HG02642 (cell line): ENCODE results near the gene DAGLA.

Experiments
- ATAC-seq: cut with Tn5 transposase; IDR thresholded peaks from one replicate; pipeline ENCODE4 v1.9.1; 2021; ENCODE audit warnings: mild to moderate bottlenecking; ENCODE audit not compliant: unreplicated experiment, poor library complexity

DAGLA gene

GRCh38 chr11:61706452-61707400 is 26.5 kb downstream of the DAGLA start:
- no peak for ATAC-seq

GRCh38 chr11:61707574-61707973 is 27.4 kb downstream of the DAGLA start:
- no peak for ATAC-seq

- no peak for ATAC-seq
Observed at GRCh38 chr11:61709110-61709509, 28.9 kb downstream of the DAGLA start.

GRCh38 chr11:61709572-61709971 is 29.4 kb downstream of the DAGLA start:
- ATAC-seq, result no peak

- no peak for ATAC-seq
Observed at GRCh38 chr11:61710019-61710418, 29.8 kb downstream of the DAGLA start.

- ATAC-seq, result no peak
Observed at GRCh38 chr11:61711037-61711436, 30.8 kb downstream of the DAGLA start.

- no peak for ATAC-seq
Observed at GRCh38 chr11:61711498-61711897, 31.3 kb downstream of the DAGLA start.

GRCh38 chr11:61712314-61712713 is 32.1 kb downstream of the DAGLA start:
- no peak for ATAC-seq

- ATAC-seq, result no peak
Observed at GRCh38 chr11:61712846-61713245, 32.7 kb downstream of the DAGLA start.

- no peak for ATAC-seq
Observed at GRCh38 chr11:61713464-61713863, 33.3 kb downstream of the DAGLA start.

- no peak for ATAC-seq
Observed at GRCh38 chr11:61713906-61714305, 33.7 kb downstream of the DAGLA start.

GRCh38 chr11:61714316-61714715 is 34.1 kb downstream of the DAGLA start:
- ATAC-seq, result no peak

GRCh38 chr11:61714916-61715315 is 34.7 kb downstream of the DAGLA start:
- no peak for ATAC-seq

- no peak for ATAC-seq
Observed at GRCh38 chr11:61715867-61716266, 35.7 kb downstream of the DAGLA start.

- no peak for ATAC-seq
Observed at GRCh38 chr11:61716478-61717285, 36.5 kb downstream of the DAGLA start.

- ATAC-seq, result no peak
Observed at GRCh38 chr11:61717286-61718033, 37.3 kb downstream of the DAGLA start.

- no peak for ATAC-seq
Observed at GRCh38 chr11:61718046-61718531, 37.9 kb downstream of the DAGLA start.

- no peak for ATAC-seq
Observed at GRCh38 chr11:61718621-61719302, 38.6 kb downstream of the DAGLA start.

GRCh38 chr11:61719978-61720377 is 39.8 kb downstream of the DAGLA start:
- ATAC-seq, result no peak

- no peak for ATAC-seq
Observed at GRCh38 chr11:61720597-61720996, 40.4 kb downstream of the DAGLA start.
